HEK293T (cell line): ENCODE results near the gene PIEZO2.

Experiments used
- CTCF ChIA-PET: fragments of 350-600 bp; formaldehyde crosslinking; extraction: SDS; loops from one replicate; lab custom pipeline; 2021; ENCODE audit warnings: antibody characterized with exemption, inconsistent platforms; lab: Yijun Ruan, JAX
- POLR2A ChIA-PET: fragments of 350-600 bp; formaldehyde crosslinking; extraction: SDS; loops from one replicate; lab custom pipeline; 2020; ENCODE audit warnings: antibody characterized with exemption, inconsistent platforms; lab: Yijun Ruan, JAX
- DNase-seq: peaks from one replicate; pipeline ENCODE4 v3.0.0; 2012; ENCODE audit warnings: mixed read lengths; ENCODE audit errors: extremely low spot score
- ARNT ChIP-seq: fragments of 450-650 bp; IDR thresholded peaks from 2 replicates; pipeline ENCODE4 v1.6.1; 2017; ENCODE audit warnings: mild to moderate bottlenecking
- BHLHE40 ChIP-seq: fragments of 450-650 bp; IDR thresholded peaks from 2 replicates; pipeline ENCODE4 v1.6.1; 2016; ENCODE audit warnings: mild to moderate bottlenecking, moderate library complexity, borderline replicate concordance
- CTBP1 ChIP-seq: fragments of 450-650 bp; IDR thresholded peaks from 2 replicates; pipeline ENCODE4 v1.6.1; 2016; ENCODE audit warnings: borderline replicate concordance
- ELF4 ChIP-seq: fragments of 450-650 bp; IDR thresholded peaks from 2 replicates; pipeline ENCODE4 v1.6.1; 2017; ENCODE audit warnings: antibody characterized with exemption
- FOXA1 ChIP-seq: fragments of 450-650 bp; IDR thresholded peaks from 2 replicates; pipeline ENCODE4 v1.6.1; 2016; ENCODE audit warnings: mild to moderate bottlenecking
- FOXK2 ChIP-seq: fragments of 450-650 bp; IDR thresholded peaks from 2 replicates; pipeline ENCODE4 v1.6.1; 2016; ENCODE audit warnings: mild to moderate bottlenecking
- FOXM1 ChIP-seq: fragments of 450-650 bp; IDR thresholded peaks from 2 replicates; pipeline ENCODE4 v1.6.1; 2017; ENCODE audit warnings: mild to moderate bottlenecking, borderline replicate concordance
- HDGF ChIP-seq: fragments of 450-650 bp; IDR thresholded peaks from 2 replicates; pipeline ENCODE4 v1.6.1; 2017; ENCODE audit warnings: antibody characterized with exemption, borderline replicate concordance
- L3MBTL2 ChIP-seq: fragments of 450-650 bp; conservative IDR thresholded peaks from 2 replicates; pipeline ENCODE4 v1.6.1; 2016; ENCODE audit warnings: mild to moderate bottlenecking
- LEF1 ChIP-seq: fragments of 450-650 bp; IDR thresholded peaks from 2 replicates; pipeline ENCODE4 v1.6.1; 2017; ENCODE audit warnings: mild to moderate bottlenecking, borderline replicate concordance
- NFRKB ChIP-seq: fragments of 450-650 bp; IDR thresholded peaks from 2 replicates; pipeline ENCODE4 v1.6.1; 2016; ENCODE audit warnings: mild to moderate bottlenecking, moderate library complexity
- PKNOX1 ChIP-seq: fragments of 450-650 bp; IDR thresholded peaks from 2 replicates; pipeline ENCODE4 v1.6.1; 2016
- SP1 ChIP-seq: fragments of 450-650 bp; IDR thresholded peaks from 2 replicates; pipeline ENCODE4 v1.6.1; 2017
- SUZ12 ChIP-seq: fragments of 450-650 bp; IDR thresholded peaks from 2 replicates; pipeline ENCODE4 v1.6.1; 2016; ENCODE audit warnings: mild to moderate bottlenecking
- TARDBP ChIP-seq: fragments of 450-650 bp; IDR thresholded peaks from 2 replicates; pipeline ENCODE4 v1.6.1; 2016
- ZNF384 ChIP-seq: fragments of 450-650 bp; IDR thresholded peaks from 2 replicates; pipeline ENCODE4 v1.6.1; 2016

PIEZO2 gene

DNA sequence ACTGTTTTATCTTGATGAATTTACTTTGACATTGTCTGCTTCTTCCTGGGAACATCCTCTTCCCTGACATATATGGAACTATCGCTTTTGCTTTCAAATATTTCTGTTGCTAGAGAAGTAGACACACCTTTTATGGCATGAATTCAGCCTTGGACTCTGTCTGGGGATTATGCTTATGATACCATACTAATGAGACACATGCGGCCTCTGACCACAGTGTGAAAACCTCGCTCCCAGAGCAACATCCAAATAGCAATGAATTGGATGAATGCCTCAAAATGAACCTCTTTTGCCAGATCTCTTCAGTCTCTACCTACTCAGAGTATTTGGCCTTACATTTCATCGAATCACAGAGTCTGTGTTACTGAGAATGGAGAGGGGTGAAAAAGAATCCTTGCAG is 70.9 kb downstream of the PIEZO2 start:
- DNase-seq, result no peak
- POLR2A ChIA-PET, result no interaction called here
- CTCF ChIA-PET, result no interaction called here
- no peak for TF ChIP-seq FOXM1
- TF ChIP-seq SP1, result no peak
- TF ChIP-seq CTBP1, result no peak
- no peak for TF ChIP-seq FOXK2
- TF ChIP-seq PKNOX1, result no peak
- no peak for TF ChIP-seq ARNT
- TF ChIP-seq TARDBP, result no peak
- TF ChIP-seq ELF4, result no peak
- no peak for TF ChIP-seq HDGF
- TF ChIP-seq ZNF384, result no peak
- TF ChIP-seq LEF1, result no peak
- no peak for TF ChIP-seq FOXA1
- TF ChIP-seq BHLHE40, result no peak
- TF ChIP-seq SUZ12, result no peak
- TF ChIP-seq NFRKB, result no peak
- no peak for TF ChIP-seq L3MBTL2

DNA sequence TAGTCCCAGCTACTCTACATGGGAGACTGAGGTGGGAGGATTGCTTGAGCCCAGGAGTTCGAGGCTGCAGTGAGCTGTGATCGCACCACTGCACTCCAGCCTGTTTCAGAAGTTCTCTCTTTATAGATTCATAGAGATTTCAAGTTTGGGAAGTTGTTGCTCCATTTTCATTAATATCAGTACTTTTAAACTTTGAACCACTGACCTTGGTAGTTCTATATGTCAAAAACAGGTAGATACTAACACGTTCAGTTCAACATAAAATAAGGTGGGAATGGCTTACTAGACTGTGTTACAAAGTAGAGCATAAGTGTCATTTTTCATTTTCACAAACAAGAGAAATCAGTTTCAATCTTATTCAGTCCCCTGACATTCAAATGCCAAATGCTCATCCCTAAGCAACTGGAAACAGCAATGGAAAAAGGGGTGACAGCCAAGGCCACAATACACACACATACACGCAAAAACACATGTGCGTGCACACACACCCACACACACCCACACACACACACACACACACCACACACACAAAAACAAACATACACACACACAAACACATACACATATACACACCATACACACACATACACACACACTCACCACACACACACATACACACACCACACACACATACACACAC is 71.7 kb downstream of the PIEZO2 start:
- no peak for DNase-seq
- ChIA-PET POLR2A (no interaction called here), CTCF (no interaction called here)
- TF ChIP-seq FOXM1 (no peak), HDGF (no peak), FOXK2 (no peak), ARNT (no peak), CTBP1 (no peak), FOXA1 (no peak), ELF4 (no peak), BHLHE40 (no peak), PKNOX1 (no peak), SP1 (no peak), ZNF384 (no peak), L3MBTL2 (no peak), TARDBP (no peak), SUZ12 (no peak), LEF1 (no peak)

DNA sequence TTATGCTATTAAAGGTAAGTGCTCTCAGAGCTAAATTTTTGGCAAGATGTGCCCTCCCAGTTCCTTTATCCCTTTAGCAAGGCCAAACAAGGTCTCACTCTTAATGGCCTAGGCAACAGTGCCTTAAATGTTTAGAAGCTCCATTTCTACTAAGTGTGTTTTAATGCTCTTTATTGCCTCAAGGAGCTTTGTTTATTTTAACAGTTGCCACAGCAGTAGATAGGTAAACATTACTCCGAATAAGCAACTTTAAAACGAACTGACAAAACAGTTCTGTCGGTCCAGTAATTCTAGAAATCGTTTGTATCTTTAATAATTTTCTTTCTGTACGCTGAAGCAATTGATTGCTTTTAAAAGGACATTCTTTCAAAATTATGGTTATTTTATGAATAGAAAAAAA is 74.5 kb downstream of the PIEZO2 start:
- POLR2A ChIA-PET, result no interaction called here
- DNase-seq, result no peak
- no peak for TF ChIP-seq ELF4
- TF ChIP-seq CTBP1, result no peak
- no peak for TF ChIP-seq LEF1
- TF ChIP-seq ZNF384, result no peak
- no peak for TF ChIP-seq FOXA1
- TF ChIP-seq BHLHE40, result no peak
- CTCF ChIA-PET, result no interaction called here

DNA sequence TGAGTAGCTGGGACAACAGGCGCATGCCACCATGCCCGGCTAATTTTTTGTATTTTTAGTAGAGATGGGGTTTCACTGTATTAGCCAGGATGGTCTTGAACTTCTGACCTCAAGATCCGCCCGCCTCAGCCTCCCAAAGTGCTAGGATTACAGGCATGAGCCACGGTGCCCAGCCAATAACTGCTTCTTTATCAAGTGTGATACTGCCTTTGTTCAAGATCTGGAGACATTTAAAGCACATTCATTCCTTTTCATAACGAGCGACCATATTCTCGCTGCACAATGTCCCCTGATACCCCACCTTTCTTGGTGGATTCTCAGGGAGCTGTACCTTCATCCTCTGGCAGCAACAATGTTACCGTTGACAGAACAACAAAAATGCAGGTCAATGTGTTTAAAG is 75.4 kb downstream of the PIEZO2 start:
- POLR2A ChIA-PET, result no interaction called here
- TF ChIP-seq LEF1, result no peak
- no peak for TF ChIP-seq BHLHE40
- TF ChIP-seq HDGF, result no peak
- TF ChIP-seq SUZ12, result no peak
- no peak for TF ChIP-seq FOXK2
- TF ChIP-seq ELF4, result no peak
- no peak for DNase-seq
- CTCF ChIA-PET, result no interaction called here

- CTCF ChIA-PET, result no interaction called here
- POLR2A ChIA-PET, result no interaction called here
- TF ChIP-seq HDGF (no peak), CTBP1 (no peak), FOXK2 (no peak), ELF4 (no peak), BHLHE40 (no peak), ARNT (no peak), ZNF384 (no peak), SP1 (no peak)
- no peak for DNase-seq
Measured at GRCh38 chr18:11072632-11073031, 76.7 kb downstream of the PIEZO2 start.

DNA sequence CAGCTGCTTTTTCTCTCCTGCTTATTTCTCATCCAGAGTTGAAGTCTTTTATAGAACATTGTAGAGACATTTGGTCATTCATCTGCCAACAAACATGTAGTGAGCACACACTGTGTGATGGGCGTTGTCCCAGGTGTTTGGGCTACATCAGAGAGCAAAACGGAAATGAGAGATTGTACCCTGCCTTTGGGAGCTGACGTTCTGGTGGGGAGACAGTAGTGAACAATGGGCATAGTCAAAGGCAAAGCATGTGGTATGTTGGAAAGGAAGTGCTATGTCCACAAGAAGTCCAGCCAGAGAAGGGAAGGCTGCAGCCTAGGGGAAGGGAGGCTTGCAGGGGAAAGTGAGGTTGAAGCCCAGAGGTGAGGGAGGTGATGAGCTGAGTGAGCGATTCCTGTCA is 78.1 kb downstream of the PIEZO2 start:
- no peak for DNase-seq
- TF ChIP-seq PKNOX1 (no peak), SUZ12 (no peak), FOXA1 (no peak), TARDBP (no peak), ZNF384 (no peak), CTBP1 (no peak), LEF1 (no peak), ARNT (no peak), ELF4 (no peak), NFRKB (no peak), BHLHE40 (no peak), HDGF (no peak), L3MBTL2 (no peak), FOXM1 (no peak), FOXK2 (no peak), SP1 (no peak)
- ChIA-PET CTCF (interaction anchor here (0.6 kb wide), 1 partner anchor 220 kb away, joined by 4 read pairs; no protein-coding TSS in a partner anchor), POLR2A (no interaction called here)
